OCI-LY7 (cell line): Measurements from ENCODE around the gene CLEC4G. TPM values are rescaled to one million over a fixed set of nuclear protein-coding genes. Genes with fewer than 3 reads are reported as not detected.

Source experiments
- BruUV-seq: library from RNA; stranded (reverse); fragments of 400-500 nt; replicated peaks from 2 replicates; lab custom pipeline; 2021; lab: Mats Ljungman, UMichigan
- CTCF ChIA-PET: fragments of 300-600 bp; sonication (Branson Sonifier 250); formaldehyde crosslinking; loops from one replicate; lab custom pipeline; 2022; ENCODE audit warnings: antibody characterized with exemption; ENCODE audit not compliant: unreplicated experiment; lab: Charles Lee
- POLR2A ChIA-PET: fragments of 300-600 bp; sonication (Branson Sonifier 250); formaldehyde crosslinking; loops from one replicate; lab custom pipeline; 2022; ENCODE audit warnings: antibody characterized with exemption; lab: Charles Lee
- DNase-seq: peaks from one replicate; pipeline ENCODE4 v3.0.0-alpha.2; 2015; ENCODE audit warnings: low spot score
- H2AFZ ChIP-seq: fragments of 200-600 bp; sonication (generic), shearing (Covaris generic); 2 replicates; pipeline ENCODE4 v1.6.1; 2014; ENCODE audit warnings: mild to moderate bottlenecking, antibody characterized with exemption, low read length, moderate library complexity
- H3K27ac ChIP-seq: fragments of 200-600 bp; sonication (generic); 2 replicates; pipeline ENCODE4 v1.5.1; 2014; ENCODE audit warnings: mixed run types, low read depth, mild to moderate bottlenecking, moderate library complexity, low read length, inconsistent platforms; ENCODE audit not compliant: poor library complexity, severe bottlenecking
- H3K36me3 ChIP-seq: fragments of 200-600 bp; sonication (generic); 2 replicates; pipeline ENCODE4 v1.6.1; 2014; ENCODE audit warnings: mild to moderate bottlenecking, antibody characterized with exemption, low read length, moderate library complexity, mixed read lengths; ENCODE audit not compliant: insufficient read depth
- H3K4me1 ChIP-seq: fragments of 200-600 bp; sonication (generic); 2 replicates; pipeline ENCODE4 v1.5.1; 2014; ENCODE audit warnings: mild to moderate bottlenecking, low read length; ENCODE audit not compliant: insufficient read depth, poor library complexity, severe bottlenecking
- H3K4me2 ChIP-seq: fragments of 200-600 bp; sonication (generic); 2 replicates; pipeline ENCODE4 v1.6.1; 2014; ENCODE audit warnings: mild to moderate bottlenecking, low read length
- H3K4me3 ChIP-seq: fragments of 200-600 bp; sonication (generic); 2 replicates; pipeline ENCODE4 v1.5.1; 2014; ENCODE audit warnings: mild to moderate bottlenecking, low read depth, low read length; ENCODE audit not compliant: poor library complexity, severe bottlenecking
- H3K79me2 ChIP-seq: fragments of 200-600 bp; sonication (generic); 2 replicates; pipeline ENCODE4 v1.6.1; 2016; ENCODE audit warnings: low read depth, mild to moderate bottlenecking, low read length, moderate library complexity, mixed read lengths; ENCODE audit not compliant: insufficient read depth
- H3K9me2 ChIP-seq: fragments of 200-600 bp; sonication (generic); 2 replicates; pipeline ENCODE4 v1.6.1; 2016; ENCODE audit warnings: mild to moderate bottlenecking, low read length, mixed read lengths; ENCODE audit not compliant: insufficient read depth
- H3K9me3 ChIP-seq: fragments of 200-600 bp; sonication (generic); 2 replicates; pipeline ENCODE4 v1.6.1; 2014; ENCODE audit warnings: mild to moderate bottlenecking, mixed run types, low read length, mixed read lengths
- H4K20me1 ChIP-seq: fragments of 200-600 bp; sonication (generic); 2 replicates; pipeline ENCODE4 v1.6.1; 2014; ENCODE audit warnings: mild to moderate bottlenecking, antibody characterized with exemption, low read length, moderate library complexity, mixed read lengths; ENCODE audit not compliant: insufficient read depth
- CTCF ChIP-seq: fragments of 200-600 bp; sonication (generic); conservative IDR thresholded peaks from 2 replicates; pipeline ENCODE4 v1.5.1; 2014; ENCODE audit warnings: mild to moderate bottlenecking, antibody characterized with exemption, low read length, moderate library complexity, mixed read lengths
- EZH2phosphoT487 ChIP-seq: fragments of 200-600 bp; sonication (generic); IDR thresholded peaks from 2 replicates; pipeline ENCODE4 v1.6.1; 2018; ENCODE audit warnings: low read depth, borderline replicate concordance, mild to moderate bottlenecking, mixed run types, antibody characterized with exemption, low read length, moderate library complexity, mixed read lengths
- intact Hi-C: fragments of 100-400 bp; cut with micrococcal nuclease; formaldehyde crosslinking; loops from one replicate; pipeline ENCODE4 v1.10.0; 2022; ENCODE audit not compliant: unreplicated experiment
- total RNA-seq, 2 experiments: library from RNA; depleted of rRNA in 1 of 2; stranded (reverse); fragments of >200 nt in 1 of 2; shearing (Covaris generic) in 1 of 2; gene quantifications; 2 replicates each; pipeline ENCODE4 v1.2.3, GENCODE V29; 2014 to 2022

The CLEC4G gene
- total RNA-seq, 2 experiments from 2014 or later, result not detected

DNA sequence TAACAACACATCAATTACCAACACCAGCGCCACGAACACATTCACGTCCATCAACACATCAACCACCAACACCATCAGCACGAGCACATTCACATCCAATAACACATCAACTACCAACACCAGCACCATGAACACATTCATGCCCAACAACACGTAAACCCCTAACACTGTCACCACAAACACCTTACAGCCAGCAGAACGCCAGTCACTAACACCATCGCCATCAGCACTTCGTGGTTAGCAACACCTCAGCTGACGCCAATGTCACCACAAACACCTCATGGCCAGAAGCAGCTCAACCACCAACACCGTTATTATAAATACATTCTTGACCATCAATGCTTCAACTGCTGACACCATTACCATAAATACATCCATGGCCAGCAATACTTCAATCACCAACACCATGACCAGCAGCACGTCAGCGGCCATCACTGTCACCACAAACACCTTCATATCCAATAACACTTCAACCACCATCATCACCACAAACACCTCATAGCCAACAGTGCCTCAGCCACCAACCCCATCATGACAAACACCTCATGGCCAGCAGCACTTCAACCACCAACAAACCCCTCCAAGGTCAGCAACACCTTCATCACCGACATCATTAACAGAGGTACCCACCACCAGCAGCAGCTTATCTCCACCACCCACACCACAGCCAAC, 39.4 kb downstream of the CLEC4G start:
- intact Hi-C loops, result no loop called here
- Histone ChIP-seq H3K36me3 (no peaks in the 10 kb centered on the region), H4K20me1 (no peaks in the 10 kb centered on the region), H3K9me2 (no peaks in the 10 kb centered on the region), H3K4me3 (no peak overlapping the region), H2AFZ (no peak overlapping the region), H3K79me2 (no peaks in the 10 kb centered on the region), H3K27ac (no peak overlapping the region), H3K4me1 (peaks cover 20% of the 10 kb centered on the region), H3K9me3 (no peaks in the 10 kb centered on the region), H3K4me2 (no peak overlapping the region)
- ChIA-PET CTCF (no interaction called here), POLR2A (no interaction called here)
- BruUV-seq, result no TSS peak
- DNase-seq, result no peak
- no peak for TF ChIP-seq CTCF
- TF ChIP-seq EZH2phosphoT487, result no peak

GRCh38 chr19:7691497-7691896, 40.4 kb downstream of the CLEC4G start:
- H3K79me2 ChIP-seq, result no peaks in the 10 kb centered on the region
- no peak overlapping the region for H3K27ac ChIP-seq
- no peaks in the 10 kb centered on the region for H3K9me2 ChIP-seq
- TF ChIP-seq EZH2phosphoT487 (no peak), CTCF (no peak)
- H2AFZ ChIP-seq, result no peak overlapping the region
- ChIA-PET POLR2A (no interaction called here), CTCF (no interaction called here)
- no peak for DNase-seq
- peaks cover 20% of the 10 kb centered on the region for H3K4me1 ChIP-seq
- BruUV-seq, result no TSS peak
- no peak overlapping the region for H3K4me3 ChIP-seq
- no peaks in the 10 kb centered on the region for H3K36me3 ChIP-seq
- no peaks in the 10 kb centered on the region for H3K9me3 ChIP-seq
- intact Hi-C loops, result no loop called here
- H4K20me1 ChIP-seq, result no peaks in the 10 kb centered on the region
- H3K4me2 ChIP-seq, result no peak overlapping the region

DNA sequence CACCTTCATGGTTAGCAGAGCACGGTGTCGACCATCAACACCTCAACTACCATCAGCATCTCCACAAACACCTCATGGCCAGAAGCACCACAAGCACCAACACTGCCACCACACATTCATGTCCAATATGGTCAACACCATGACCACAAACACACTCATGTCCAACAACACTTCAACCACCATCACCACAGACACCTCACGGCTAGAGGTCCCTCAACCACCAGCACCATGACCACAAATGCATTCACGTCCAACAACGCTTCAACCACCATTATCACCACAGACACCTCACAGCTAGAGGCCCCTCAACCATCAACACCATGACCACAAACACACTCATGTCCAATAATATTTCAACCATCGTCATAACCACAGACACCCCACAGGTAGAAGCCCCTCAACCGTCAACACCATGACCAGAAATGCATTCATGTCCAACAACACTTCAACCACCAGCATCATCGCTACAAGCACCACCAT, 41.1 kb downstream of the CLEC4G start:
- POLR2A ChIA-PET, result no interaction called here
- no peak overlapping the region for H3K4me3 ChIP-seq
- intact Hi-C loops, result no loop called here
- no peaks in the 10 kb centered on the region for H3K79me2 ChIP-seq
- H3K27ac ChIP-seq, result no peak overlapping the region
- H2AFZ ChIP-seq, result no peak overlapping the region
- H3K4me2 ChIP-seq, result no peak overlapping the region
- no peaks in the 10 kb centered on the region for H3K9me3 ChIP-seq
- BruUV-seq, result no TSS peak
- CTCF ChIA-PET, result interaction anchor here (0.7 kb wide), 1 partner anchor 213 kb away, joined by 3 read pairs; no protein-coding TSS in a partner anchor
- no peaks in the 10 kb centered on the region for H3K36me3 ChIP-seq
- no peaks in the 10 kb centered on the region for H3K9me2 ChIP-seq
- TF ChIP-seq CTCF (no peak), EZH2phosphoT487 (no peak)
- DNase-seq, result no peak
- H3K4me1 ChIP-seq, result peaks cover 20% of the 10 kb centered on the region
- H4K20me1 ChIP-seq, result no peaks in the 10 kb centered on the region
